ENCODE data around the gene TMEM11.

DNA sequence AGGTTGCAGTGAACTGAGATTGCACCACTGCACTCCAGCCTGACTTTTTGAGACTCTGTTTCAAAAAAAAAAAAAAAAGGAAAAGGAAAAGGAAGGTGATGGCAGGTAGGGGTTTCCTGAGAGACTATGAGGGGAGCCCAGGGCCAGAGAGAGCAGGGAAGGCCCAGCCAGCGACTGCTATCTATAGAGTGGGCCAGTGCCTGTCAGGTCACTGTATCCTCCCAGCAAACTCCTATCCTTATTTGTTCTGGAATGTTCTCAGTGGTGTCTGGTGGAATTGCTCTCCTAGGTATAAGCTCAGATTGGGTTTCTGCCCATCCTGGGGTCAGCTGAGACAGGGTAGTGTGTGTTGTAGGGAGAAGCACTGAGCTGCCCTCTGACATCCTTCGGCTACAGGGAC is 14.9 kb upstream of the TMEM11 start:
- TF ChIP-seq, protein P1, sequence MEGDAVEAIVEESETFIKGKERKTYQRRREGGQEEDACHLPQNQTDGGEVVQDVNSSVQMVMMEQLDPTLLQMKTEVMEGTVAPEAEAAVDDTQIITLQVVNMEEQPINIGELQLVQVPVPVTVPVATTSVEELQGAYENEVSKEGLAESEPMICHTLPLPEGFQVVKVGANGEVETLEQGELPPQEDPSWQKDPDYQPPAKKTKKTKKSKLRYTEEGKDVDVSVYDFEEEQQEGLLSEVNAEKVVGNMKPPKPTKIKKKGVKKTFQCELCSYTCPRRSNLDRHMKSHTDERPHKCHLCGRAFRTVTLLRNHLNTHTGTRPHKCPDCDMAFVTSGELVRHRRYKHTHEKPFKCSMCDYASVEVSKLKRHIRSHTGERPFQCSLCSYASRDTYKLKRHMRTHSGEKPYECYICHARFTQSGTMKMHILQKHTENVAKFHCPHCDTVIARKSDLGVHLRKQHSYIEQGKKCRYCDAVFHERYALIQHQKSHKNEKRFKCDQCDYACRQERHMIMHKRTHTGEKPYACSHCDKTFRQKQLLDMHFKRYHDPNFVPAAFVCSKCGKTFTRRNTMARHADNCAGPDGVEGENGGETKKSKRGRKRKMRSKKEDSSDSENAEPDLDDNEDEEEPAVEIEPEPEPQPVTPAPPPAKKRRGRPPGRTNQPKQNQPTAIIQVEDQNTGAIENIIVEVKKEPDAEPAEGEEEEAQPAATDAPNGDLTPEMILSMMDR (conservative IDR thresholded peaks at IDR 0.05; ENCODE audit: low read depth, low read length), result no peak
- TF ChIP-seq, protein P2, sequence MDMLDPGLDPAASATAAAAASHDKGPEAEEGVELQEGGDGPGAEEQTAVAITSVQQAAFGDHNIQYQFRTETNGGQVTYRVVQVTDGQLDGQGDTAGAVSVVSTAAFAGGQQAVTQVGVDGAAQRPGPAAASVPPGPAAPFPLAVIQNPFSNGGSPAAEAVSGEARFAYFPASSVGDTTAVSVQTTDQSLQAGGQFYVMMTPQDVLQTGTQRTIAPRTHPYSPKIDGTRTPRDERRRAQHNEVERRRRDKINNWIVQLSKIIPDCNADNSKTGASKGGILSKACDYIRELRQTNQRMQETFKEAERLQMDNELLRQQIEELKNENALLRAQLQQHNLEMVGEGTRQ (IDR thresholded peaks at IDR 0.05; ENCODE audit: low read depth, low read length), result no peak
- TF ChIP-seq RAD21 (IDR thresholded peaks at IDR 0.05; ENCODE audit: low read length), result no peak

Data from IMR-90 (cell line).